Cardiac septum (tissue), 1 donor: ENCODE data around the gene AGO1. TPM values are rescaled to one million over a fixed set of nuclear protein-coding genes. Genes with fewer than 3 reads are reported as not detected.
"Not testable (repeated sequence)": the region's sequence is repeated elsewhere in the genome, so short reads cannot be mapped to it uniquely, and the experiment has no call there.

Experiments
- DNase-seq: peaks from one replicate; pipeline ENCODE4 v3.0.0-alpha.2; 2020; ENCODE audit warnings: low spot score
- intact Hi-C: fragments of 100-400 bp; cut with DNase I; formaldehyde crosslinking; loops from one replicate; pipeline ENCODE4 v1.14.0; 2022
- total RNA-seq: library from RNA; stranded (reverse); fragmentation: NEBNext Ultra II Directional; extraction: Animal tissue kit (Norgen Biotek cat#: 25700); gene quantifications from one replicate; pipeline ENCODE4 v1.2.1, GENCODE V29; 2021
- donor health status: DM: no; HTN: no; CAD: no.

AGO1 gene
- total RNA-seq, 1 donor from 2014 or later: 21.1 TPM

- DNase-seq: no peak
- intact Hi-C loops: no loop called here
Measured at GRCh38 chr1:35945327-35945726, 62.3 kb downstream of the AGO1 start.

- DNase-seq: no peak
- intact Hi-C loops: no loop called here
Measured at GRCh38 chr1:35947547-35947946, 64.5 kb downstream of the AGO1 start.

- no peak for DNase-seq
- intact Hi-C loops: no loop called here
Measured at GRCh38 chr1:35958558-35958957, 75.5 kb downstream of the AGO1 start.

- DNase-seq: no peak
- intact Hi-C loops: no loop called here
Measured at GRCh38 chr1:35959304-35959703, 76.3 kb downstream of the AGO1 start.

- no peak for DNase-seq
- intact Hi-C loops: no loop called here
Measured at GRCh38 chr1:35962952-35963351, 79.9 kb downstream of the AGO1 start.

GRCh38 chr1:35964277-35964676 lies 81.3 kb downstream of the AGO1 start:
- DNase-seq, intact Hi-C loops: not testable (repeated sequence)

- DNase-seq: no peak
- intact Hi-C loops: no loop called here
Measured at GRCh38 chr1:35968396-35968795, 85.4 kb downstream of the AGO1 start.

GRCh38 chr1:35971601-35972000 lies 88.6 kb downstream of the AGO1 start:
- intact Hi-C loops: no loop called here
- DNase-seq: no peak

- intact Hi-C loops, DNase-seq: not testable (repeated sequence)
Measured at GRCh38 chr1:35972631-35973030, 89.6 kb downstream of the AGO1 start.

GRCh38 chr1:35980090-35980489 lies 97.1 kb downstream of the AGO1 start:
- DNase-seq: no peak
- intact Hi-C loops: no loop called here

Other genes with a start within 250 kb of the AGO1 start
- 35.6 TPM for gene PSMB2, start 241.7 kb upstream of the AGO1 start, total RNA-seq
- 11.5 TPM for gene C1orf216, start 164.3 kb upstream of the AGO1 start, total RNA-seq
- gene CLSPN, start 113.2 kb upstream of the AGO1 start, total RNA-seq: 0.46 TPM
- gene AGO4, start 75.2 kb upstream of the AGO1 start, total RNA-seq: 23.9 TPM
- 17.5 TPM for gene AGO3, start 47.9 kb downstream of the AGO1 start, total RNA-seq
- gene TEKT2, start 200.9 kb downstream of the AGO1 start, total RNA-seq: not detected
- gene ADPRS, start 205.7 kb downstream of the AGO1 start, total RNA-seq: 17.6 TPM
- 1.7 TPM for gene COL8A2, start 242.0 kb downstream of the AGO1 start, total RNA-seq